K562 (cell line): ENCODE data around the gene CDC20. TPM values are rescaled to one million over a fixed set of nuclear protein-coding genes. Genes with fewer than 3 reads are reported as not detected.

Source experiments
- ARID4B ChIP-seq: sonication (generic); formaldehyde crosslinking; IDR thresholded peaks from 2 replicates; pipeline ENCODE4 v1.8.0; 2022; ENCODE audit warnings: mild to moderate bottlenecking, missing genetic modification reagents
- CBFA2T2 ChIP-seq: fragments of 450-650 bp; conservative IDR thresholded peaks from 2 replicates; pipeline ENCODE4 v1.6.1; 2017; ENCODE audit warnings: mild to moderate bottlenecking
- DACH1 ChIP-seq: fragments of 450-650 bp; IDR thresholded peaks from 2 replicates; pipeline ENCODE4 v1.6.1; 2018; ENCODE audit not compliant: partially characterized antibody
- DPF2 ChIP-seq: fragments of 450-650 bp; IDR thresholded peaks from 2 replicates; pipeline ENCODE4 v1.6.1; 2016
- E2F6 ChIP-seq, 2 experiments: IDR thresholded peaks; 2 replicates each; pipeline ENCODE4 v1.6.1; 2011; ENCODE audit warnings: borderline replicate concordance in 1 of 2, control low read depth in 1 of 2, low read depth in 1 of 2, low read length in 1 of 2, mild to moderate bottlenecking in 1 of 2, mixed read lengths in 1 of 2, moderate library complexity in 1 of 2; ENCODE audit not compliant: insufficient read depth in 1 of 2, insufficient read length in 1 of 2, poor library complexity in 1 of 2, severe bottlenecking in 1 of 2; ENCODE audit errors: extremely low read depth in 1 of 2
- HDAC2 ChIP-seq: fragments of 450-650 bp; IDR thresholded peaks from 2 replicates; pipeline ENCODE4 v1.6.1; 2016; ENCODE audit warnings: mild to moderate bottlenecking
- HMGXB4 ChIP-seq: sonication (generic); formaldehyde crosslinking; IDR thresholded peaks from 2 replicates; pipeline ENCODE4 v1.8.1; 2023; ENCODE audit warnings: mild to moderate bottlenecking, missing genetic modification reagents
- MCM2 ChIP-seq: fragments of 450-650 bp; IDR thresholded peaks from 2 replicates; pipeline ENCODE4 v1.6.1; 2017; ENCODE audit warnings: low read depth, mild to moderate bottlenecking
- MLLT1 ChIP-seq, 2 experiments: fragments of 450-650 bp; IDR thresholded peaks; 2 replicates each; pipeline ENCODE4 v1.6.1; 2016
- MTA2 ChIP-seq: fragments of 450-650 bp; IDR thresholded peaks from 2 replicates; pipeline ENCODE4 v1.6.1; 2016; ENCODE audit warnings: low read depth
- NFIC ChIP-seq: fragments of 450-650 bp; IDR thresholded peaks from 2 replicates; pipeline ENCODE4 v1.6.1; 2017; ENCODE audit warnings: mild to moderate bottlenecking, inconsistent platforms
- PKNOX1 ChIP-seq: fragments of 450-650 bp; IDR thresholded peaks from 2 replicates; pipeline ENCODE4 v1.6.1; 2016
- SETDB1 ChIP-seq: IDR thresholded peaks from one replicate; pipeline ENCODE4 v1.6.1; 2012; ENCODE audit warnings: low read length, control low read depth, inconsistent platforms
- TCF3 ChIP-seq: sonication (generic); formaldehyde crosslinking; IDR thresholded peaks from 2 replicates; pipeline ENCODE4 v1.4.0; 2020; ENCODE audit warnings: mild to moderate bottlenecking, missing genetic modification reagents
- TSC22D4 ChIP-seq: fragments of 450-650 bp; IDR thresholded peaks from 2 replicates; pipeline ENCODE4 v1.6.1; 2016; ENCODE audit warnings: missing genetic modification characterization, missing biosample characterization, control low read depth
- ZFP91 ChIP-seq: sonication (generic); formaldehyde crosslinking; IDR thresholded peaks from 2 replicates; pipeline ENCODE4 v1.8.0; 2022; ENCODE audit warnings: mild to moderate bottlenecking, missing genetic modification reagents
- ZKSCAN1 ChIP-seq: fragments of 150-350 bp; IDR thresholded peaks from 2 replicates; pipeline ENCODE4 v1.6.1; 2016; ENCODE audit warnings: low read depth, low read length
- polyA plus RNA-seq, 8 experiments: library from polyadenylated mRNA; depleted of rRNA in 4 of 8; stranded (reverse) in 5 of 8; unstranded in 3 of 8; fragments of >200 nt; fragmentation: Nextera tagmentation in 2 of 8; fragmentation: Illumina TruSeq in 1 of 8; extraction: Ambion mirVana in 2 of 8; extraction: Trizol in 1 of 8; gene quantifications; 2 replicates each; pipeline versions ENCODE4 v1.2.1 to v1.2.3, GENCODE V29; 2011 to 2014; ENCODE audit warnings: inconsistent platforms in 1 of 8, missing spikeins in 1 of 8
- total RNA-seq, 7 experiments: library from RNA; depleted of rRNA in 6 of 7; stranded (reverse); fragments of >200 nt in 6 of 7; fragmentation: Illumina TruSeq in 2 of 7; extraction: Trizol in 2 of 7; gene quantifications; 2 replicates each; pipeline versions ENCODE4 v1.2.1 to v1.2.3, GENCODE V29; 2011 to 2021; ENCODE audit warnings: low replicate concordance in 1 of 7

CDC20 gene
- total and polyA plus RNA-seq, 9 of the 15 experiments (the other 6 are each of a cell fraction or from before 2014, with no cell fraction given) = 45.2 to 224 (median 121) TPM

- no peak for TF ChIP-seq ARID4B (CRISPR knock-in tag)
- TF ChIP-seq MCM2 = no peak
- peak; percentile 24; the same call in 1 of the 2 replicates for TF ChIP-seq DPF2
- TF ChIP-seq MLLT1 (IDR thresholded peaks at IDR 0.05) = peak in 1 of 2 experiments; percentile 26; a peak in 1 of 4 replicates
- TF ChIP-seq TSC22D4 = no peak
- no peak for TF ChIP-seq ZFP91 (CRISPR knock-in tag)
- TF ChIP-seq HMGXB4 = no peak
- no peak for TF ChIP-seq PKNOX1
- no peak for TF ChIP-seq ZKSCAN1
- peak in 1 of 2 experiments; percentile 34 for TF ChIP-seq E2F6 (IDR thresholded peaks at IDR 0.05; ENCODE audit: borderline replicate concordance in 1 of 2, extremely low read depth in 1 of 2, insufficient read depth in 1 of 2, insufficient read length in 1 of 2, low read depth in 1 of 2, low read length in 1 of 2, poor library complexity in 1 of 2, severe bottlenecking in 1 of 2)
- TF ChIP-seq NFIC = peak; percentile 14; the same call in 1 of the 2 replicates
- no peak for TF ChIP-seq SETDB1
- TF ChIP-seq CBFA2T2 = peak; percentile 70
- TF ChIP-seq HDAC2 = no peak
- TF ChIP-seq MTA2 = peak; percentile 17; the same call in 1 of the 2 replicates
- TF ChIP-seq TCF3 (CRISPR knock-in tag) = peak; percentile 72
- no peak for TF ChIP-seq DACH1
These were observed 14.4 kb upstream of the CDC20 start (continued) for GRCh38 chr1:43344267-43344850.
